Raji (cell line): ENCODE data around the gene TMEM203.

Source experiments
- POLR2A ChIP-seq: IDR thresholded peaks from 2 replicates; pipeline ENCODE4 v1.6.1; 2011; ENCODE audit warnings: low read depth, low read length, control low read depth; ENCODE audit not compliant: insufficient read depth

The TMEM203 gene

DNA sequence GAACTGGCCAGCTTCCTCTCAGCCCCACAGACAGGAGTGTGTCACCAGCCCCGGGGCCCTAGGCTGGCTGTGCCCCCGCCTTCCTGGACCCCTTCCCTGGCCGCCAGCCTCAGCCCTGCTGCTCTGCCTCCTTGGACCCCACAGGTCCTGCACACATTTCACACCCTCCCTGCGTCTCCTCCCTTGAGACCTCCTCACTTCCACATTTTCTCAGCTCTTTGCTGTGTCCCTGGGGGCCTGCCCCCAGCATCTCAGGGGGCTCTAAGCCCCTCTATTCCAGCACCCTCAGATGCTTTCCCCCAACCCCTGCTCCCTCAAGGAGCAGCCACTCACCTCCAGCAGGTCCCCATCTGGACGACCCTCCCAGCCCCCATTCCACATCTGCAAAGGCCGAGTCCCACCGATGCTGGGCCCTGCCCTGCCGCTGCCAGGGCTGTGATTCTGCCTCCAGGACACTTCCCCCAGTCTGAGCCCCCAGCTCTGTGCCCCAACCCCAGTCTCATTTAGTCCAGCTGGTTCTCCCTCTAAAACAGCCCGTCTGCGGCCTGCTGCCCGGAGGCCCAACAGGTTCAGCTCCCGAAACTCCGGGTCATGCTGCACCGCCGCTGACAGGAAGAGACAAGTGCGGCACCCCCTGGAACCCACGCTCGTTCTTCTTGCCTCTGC, 29.4 kb upstream of the TMEM203 start:
- 0 out of 2 replicates have a peak, but pooled peaks have one; percentile 10 for TF ChIP-seq POLR2A

DNA sequence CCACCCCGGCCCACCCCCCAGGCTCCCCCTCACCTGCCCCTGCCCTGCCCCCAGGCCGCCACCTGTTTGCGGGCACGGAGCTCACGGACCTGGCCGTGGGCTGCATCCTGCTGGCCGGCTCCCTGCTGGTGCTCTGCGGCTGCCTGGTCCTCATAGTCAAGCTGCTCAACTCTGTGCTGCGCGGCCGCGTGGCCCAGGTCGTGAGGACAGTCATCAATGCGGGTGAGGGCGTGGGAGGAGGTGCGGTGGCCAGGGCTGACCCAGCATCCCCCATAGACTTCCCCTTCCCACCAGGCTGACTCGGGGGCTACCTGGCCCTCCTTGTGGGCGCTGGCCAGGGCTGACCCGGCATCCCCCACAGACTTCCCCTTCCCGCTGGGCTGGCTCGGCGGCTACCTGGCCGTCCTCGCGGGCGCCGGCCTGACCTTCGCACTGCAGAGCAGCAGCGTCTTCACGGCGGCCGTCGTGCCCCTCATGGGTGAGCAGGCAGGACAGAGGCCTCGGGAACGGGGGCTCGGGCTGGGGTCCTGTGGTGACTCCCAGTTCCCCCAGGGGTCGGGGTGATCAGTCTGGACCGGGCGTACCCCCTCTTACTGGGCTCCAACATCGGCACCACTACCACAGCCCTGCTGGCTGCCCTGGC, 28.7 kb upstream of the TMEM203 start:
- TF ChIP-seq POLR2A = no peak

DNA sequence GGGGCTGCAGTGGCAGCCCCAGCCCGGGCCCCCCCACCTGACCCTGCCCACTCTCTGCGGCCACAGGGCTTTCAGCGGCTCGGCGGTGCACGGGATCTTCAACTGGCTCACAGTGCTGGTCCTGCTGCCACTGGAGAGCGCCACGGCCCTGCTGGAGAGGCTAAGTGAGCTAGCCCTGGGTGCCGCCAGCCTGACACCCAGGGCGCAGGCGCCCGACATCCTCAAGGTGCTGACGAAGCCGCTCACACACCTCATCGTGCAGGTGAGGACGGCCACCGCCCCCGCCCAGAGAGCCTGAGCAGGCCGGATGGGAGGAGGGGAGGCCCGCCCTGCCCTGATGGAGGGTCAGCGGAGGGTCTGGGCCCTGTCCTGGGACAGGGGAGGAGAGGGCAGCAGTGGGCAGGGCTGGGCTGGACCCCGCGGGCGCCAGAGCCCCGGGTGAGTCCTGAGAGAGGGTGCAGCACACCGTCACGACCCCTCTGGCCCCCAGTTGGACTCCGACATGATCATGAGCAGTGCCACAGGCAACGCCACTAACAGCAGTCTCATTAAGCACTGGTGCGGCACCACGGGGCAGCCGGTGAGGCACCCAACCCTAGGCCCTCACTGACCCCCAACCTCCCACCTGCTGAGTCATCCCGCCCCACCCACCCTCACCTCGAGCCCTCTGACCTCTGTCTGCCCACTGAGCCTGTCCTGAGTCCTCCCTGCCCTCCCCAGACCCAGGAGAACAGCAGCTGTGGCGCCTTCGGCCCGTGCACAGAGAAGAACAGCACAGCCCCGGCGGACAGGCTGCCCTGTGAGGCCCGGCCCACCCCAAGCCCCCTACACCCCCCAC, 27.9 kb upstream of the TMEM203 start:
- TF ChIP-seq POLR2A = no peak

DNA sequence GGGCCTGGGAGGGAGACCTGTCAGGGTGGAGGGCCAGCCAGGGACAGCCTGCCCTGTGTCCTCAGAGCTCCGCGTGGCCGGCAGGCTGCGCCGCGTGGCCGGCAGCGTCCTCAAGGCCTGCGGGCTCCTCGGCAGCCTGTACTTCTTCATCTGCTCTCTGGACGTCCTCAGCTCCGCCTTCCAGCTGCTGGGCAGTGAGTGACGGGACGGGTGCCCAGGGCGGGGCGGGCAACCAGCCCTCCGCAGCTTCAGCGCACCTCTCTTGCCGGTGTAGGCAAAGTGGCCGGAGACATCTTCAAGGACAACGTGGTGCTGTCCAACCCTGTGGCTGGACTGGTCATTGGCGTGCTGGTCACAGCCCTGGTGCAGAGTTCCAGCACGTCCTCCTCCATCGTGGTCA, 27.1 kb upstream of the TMEM203 start:
- no peak for TF ChIP-seq POLR2A

DNA sequence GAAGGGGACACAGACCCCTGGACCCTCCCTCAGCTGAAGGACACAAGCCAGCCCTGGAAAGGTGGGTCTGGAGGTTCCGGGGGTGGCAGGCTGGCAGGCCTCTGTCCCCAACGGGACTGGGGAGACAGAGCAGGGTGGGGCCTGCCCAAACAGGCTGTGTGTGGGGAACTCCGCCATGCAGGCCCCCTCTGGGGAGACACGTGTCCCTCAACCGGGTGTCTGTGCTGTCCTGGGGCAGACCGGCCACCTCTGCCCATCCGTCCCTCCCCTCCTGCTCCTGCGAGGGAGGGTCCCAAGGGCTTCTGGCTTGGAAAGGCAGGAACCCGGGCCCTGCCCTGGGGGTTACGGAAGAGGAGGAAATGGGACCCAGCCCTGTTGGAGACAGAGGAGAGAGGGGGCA, 26.7 kb upstream of the TMEM203 start:
- no peak for TF ChIP-seq POLR2A

DNA sequence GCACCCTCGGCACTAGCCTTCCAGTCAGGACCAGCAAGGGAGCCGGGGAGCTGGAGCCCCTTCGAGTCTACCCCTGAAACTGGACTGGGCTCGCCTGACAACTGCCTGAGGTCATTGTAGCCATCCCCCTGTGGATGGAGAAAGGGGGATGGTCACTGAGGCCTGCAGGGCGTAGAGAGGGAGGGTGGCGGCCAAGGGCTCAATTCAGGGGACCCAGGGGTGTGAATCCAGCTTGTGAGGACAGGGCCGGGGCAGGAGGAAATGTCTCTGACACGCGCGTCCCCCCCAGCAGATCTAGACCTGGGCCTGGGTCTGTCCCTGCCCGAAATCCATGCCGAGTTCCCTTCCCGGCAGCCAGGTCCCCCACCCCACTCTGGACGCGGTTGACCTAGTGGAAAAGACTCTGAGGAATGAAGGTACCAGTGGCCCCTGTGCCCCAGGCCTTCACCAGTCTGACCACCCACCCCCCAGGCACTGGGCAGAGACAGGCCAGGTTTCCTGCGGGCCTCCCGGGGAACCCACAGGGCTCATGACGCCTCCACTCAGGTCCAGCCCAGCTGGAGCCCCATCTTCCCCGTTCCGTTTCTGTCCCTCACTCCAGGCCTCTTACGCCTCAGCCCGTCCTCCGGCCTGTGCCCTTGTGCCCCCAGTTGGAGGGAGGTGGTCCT, 26.1 kb upstream of the TMEM203 start:
- no peak for TF ChIP-seq POLR2A

DNA sequence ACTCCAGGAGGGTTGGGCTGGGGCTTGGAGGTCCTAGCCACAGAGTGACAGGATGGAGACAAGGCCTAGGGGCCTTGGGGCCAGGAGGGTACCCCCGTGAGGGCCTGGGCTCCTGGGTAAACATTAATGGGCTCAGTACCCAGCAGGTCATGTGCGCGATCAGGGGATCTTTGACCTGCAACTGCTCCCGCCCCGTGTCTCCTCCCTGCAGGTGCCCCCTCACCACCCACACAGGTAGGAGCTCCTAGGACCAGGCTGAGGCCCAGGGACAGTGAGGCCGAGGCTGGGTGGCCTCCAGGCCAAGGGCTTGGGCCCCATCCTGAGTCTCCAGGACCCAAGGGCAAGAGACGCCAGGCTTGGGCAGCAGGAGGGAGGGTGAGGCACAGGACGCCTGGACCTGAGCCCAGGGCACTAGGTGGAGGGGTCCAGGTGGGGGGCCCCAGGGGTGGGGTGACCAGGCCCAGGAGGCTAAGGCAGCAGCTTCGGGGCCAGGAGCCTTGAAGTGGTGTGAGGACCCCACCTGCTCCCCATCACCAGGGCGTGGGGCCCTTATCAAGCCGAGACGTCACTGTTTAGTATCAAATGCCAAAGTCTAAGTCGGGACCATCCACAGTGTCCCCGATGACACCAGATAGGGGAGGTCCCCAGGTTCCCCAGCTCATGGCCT, 25.4 kb upstream of the TMEM203 start, which contains the start of gene SLC34A3:
Gene SLC34A3 (plus strand): TSS at position 197 of the 667 bp plus-strand sequence. CDS start 802 bp downstream, outside the sequence.
- 0 out of 2 replicates have a peak, but pooled peaks have one; percentile 16 for TF ChIP-seq POLR2A

DNA sequence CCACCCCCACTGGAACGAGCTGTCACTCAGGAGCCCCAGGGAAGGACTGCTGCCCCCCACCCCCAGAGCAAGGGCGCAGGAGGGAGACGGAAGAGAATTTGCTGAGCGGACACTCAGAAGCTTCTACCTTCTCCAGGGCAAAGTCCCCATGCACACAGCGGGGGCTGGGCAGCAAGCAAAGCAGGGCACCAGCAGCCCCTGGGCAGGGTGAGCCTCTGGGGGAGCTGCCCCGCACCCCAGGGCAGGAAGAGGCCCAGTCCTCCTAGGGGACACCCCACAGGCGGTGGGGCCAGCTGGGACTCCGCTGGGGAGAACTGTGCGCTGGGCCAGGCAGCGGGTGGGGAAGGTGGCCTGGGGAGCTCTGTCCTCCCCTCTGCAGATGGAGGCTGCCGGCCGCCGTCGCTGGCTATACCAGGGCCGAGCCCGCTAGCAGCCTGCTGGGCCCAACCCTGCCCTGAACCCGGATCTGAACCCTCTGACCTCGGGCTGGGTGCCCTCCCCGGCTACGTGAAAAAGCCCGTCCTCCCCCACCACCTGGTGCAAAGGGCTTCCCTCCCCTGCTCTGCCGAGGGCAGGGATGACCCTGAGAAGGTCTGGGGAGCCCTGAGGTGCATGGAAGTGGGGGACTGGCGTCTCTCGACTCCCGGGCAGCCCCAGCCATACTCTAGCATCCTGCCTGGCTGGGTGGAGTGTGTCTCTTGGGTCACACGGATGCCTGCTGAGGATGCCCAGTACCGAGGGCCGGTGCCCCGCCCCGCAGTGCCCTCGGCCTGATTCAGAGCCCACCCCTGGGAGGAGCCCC, 24.7 kb upstream of the TMEM203 start:
- no peak for TF ChIP-seq POLR2A

DNA sequence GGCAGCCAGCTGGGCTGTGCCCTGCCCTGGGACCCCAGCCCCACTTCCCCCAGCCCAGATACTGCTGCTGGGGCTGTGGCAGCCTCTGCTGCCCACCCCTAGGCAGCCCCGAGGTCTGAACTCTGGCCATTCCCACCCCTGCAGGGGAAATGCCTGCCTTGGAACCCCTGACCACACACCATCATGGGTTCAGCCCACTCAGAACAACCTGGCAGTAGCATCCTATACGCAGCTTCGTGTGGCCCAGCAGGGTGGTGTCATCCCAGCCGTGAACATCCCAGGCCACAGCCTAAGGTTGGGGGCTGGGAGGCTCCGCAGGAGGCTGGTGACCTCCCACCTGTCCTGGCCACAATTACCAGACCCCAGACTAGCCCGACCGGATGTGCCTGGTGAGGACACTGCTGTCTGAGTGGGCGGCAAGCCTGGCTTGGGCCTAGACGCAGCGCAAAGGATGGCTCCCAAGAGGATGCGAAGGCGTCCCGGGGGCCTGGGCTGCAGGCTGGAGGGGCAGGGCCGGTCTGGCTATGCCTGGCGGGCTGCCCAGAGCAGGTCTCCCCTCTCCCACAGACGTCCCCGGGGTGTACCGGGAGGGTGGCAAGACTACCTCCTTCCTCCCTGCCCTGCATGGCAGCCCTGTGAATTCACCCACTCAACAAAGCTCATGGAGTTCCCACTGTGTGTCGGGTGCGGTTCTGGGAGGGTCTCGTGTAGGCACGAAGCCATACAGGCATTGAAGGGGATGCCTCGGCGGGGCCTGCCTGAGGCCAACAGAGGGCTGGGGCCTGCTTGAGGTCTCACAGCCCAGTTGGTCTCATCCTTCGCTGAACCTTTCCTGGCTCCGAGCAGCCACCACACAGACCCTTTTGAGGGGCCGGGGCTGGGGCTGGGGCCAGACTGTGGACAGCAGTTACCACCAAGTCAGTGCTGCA, 23.8 kb upstream of the TMEM203 start:
- TF ChIP-seq POLR2A = no peak

DNA sequence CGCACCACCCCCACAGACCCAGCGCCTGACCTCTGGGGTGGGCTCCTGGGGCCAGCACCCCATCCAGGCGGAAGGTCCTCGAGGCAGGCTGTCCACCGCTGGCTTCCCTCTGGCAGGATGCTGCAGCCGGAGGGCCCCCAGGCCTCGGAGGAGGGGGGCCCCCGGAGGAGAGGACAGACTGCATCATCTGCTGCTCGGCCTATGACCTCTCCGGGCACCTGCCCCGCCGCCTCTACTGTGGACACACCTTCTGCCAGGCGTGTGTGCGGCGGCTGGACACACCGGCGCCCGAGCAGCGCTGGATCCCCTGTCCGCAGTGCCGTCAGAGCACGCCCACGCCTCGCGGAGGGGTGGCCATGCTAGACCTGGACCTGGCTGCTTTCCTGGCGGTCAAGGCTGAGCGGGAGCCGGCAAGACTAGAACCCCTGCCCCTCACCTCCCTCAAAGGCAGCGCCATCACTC, 23.1 kb upstream of the TMEM203 start:
- no peak for TF ChIP-seq POLR2A

DNA sequence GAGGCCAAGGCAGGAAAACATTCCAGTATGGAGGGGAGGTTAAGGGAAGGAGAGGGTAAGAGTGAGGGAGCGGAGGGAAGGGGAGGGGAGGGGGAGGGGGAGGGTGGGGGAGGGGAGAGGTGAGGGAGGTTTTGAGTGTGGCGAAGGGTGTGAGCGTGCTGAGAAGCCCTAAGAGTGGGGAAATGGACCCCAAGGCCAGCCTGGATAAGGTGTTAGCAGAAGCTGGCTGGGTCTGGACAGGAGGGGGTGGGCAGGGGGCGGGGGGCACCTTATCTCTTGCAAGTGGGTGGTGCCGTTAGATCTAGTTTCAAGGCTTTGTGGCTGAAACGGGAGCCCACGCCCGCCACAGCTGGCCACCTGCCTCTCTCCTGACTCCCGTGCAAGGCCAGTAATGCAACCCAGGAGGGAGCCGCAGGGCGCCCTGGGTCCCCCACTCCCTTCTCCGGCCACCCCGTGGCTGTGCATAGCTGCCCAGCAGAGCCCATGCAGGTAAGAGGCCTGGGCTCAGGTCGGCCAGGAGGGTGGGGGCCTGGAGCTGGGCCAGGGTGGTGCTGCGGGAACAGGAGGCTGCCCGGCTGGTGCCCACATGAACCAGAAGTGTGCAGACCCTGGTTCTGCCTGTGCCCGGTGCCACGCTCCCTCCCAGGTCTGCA, 22.5 kb upstream of the TMEM203 start:
- no peak for TF ChIP-seq POLR2A

DNA sequence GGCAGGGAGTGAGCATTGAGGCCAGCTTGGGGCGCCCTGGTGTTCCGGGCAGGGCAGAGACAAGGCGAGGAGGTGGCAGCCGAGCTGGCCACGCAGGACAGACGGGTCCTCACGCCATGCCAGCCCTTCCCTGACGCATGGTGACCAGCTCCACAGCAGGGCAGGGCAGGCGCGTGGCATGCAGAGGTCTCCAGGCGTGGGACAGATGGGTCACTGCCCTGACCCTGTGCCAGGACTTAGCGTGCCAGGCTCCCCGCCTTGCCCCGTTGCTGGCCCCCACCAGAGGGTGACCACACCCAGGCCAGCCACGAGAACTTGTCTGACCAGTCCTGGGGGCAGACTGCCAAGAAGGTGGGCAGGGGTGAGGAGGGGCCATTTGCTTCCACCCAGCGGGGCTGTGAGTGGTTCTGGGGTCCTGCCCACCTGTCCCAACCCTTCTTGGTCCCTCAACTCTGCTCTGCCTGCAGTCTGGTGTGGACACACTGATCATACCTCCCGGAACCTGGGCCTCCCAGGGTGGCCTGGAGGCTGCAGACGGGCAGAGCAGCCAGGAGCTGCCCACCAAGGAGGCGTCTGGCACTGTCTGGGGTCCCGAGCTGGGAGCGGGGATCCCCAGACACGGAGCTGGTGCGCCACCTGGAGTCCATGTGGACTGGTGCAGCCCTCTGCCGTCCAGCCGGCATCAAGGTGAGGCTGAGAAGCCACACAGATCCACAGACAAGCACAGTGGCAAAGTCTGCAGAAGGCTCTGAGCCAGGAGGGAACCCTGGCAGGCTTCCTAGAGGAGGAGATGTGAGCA, 21.8 kb upstream of the TMEM203 start, which contains the start of gene RNF224:
Gene RNF224 (plus strand): TSS at position 449 of the 799 bp plus-strand sequence. CDS start 834 bp downstream, outside the sequence.
- TF ChIP-seq POLR2A = peak; percentile 41
